GM19395 (cell line): ENCODE measurements around the gene PRPF4.
"Not testable (repeated sequence)": the region's sequence is repeated elsewhere in the genome, so short reads cannot be mapped to it uniquely, and the experiment has no call there.

Experiments used
- ATAC-seq: cut with Tn5 transposase; IDR thresholded peaks from one replicate; pipeline ENCODE4 v1.9.1; 2021; ENCODE audit warnings: mild to moderate bottlenecking, moderate library complexity; ENCODE audit not compliant: unreplicated experiment

The PRPF4 gene

GRCh38 chr9:113275157-113276131 is at the start of gene PRPF4, which contains the start of gene CDC26:
Gene PRPF4 (plus strand): TSS chr9:113275658. CDS start chr9:113275744, 86 bp downstream.
Gene CDC26 (minus strand): TSS chr9:113275572. CDS start chr9:113272507, 3,065 bp downstream.
- ATAC-seq: peak; percentile 98

GRCh38 chr9:113227436-113227835 is 48.0 kb upstream of the PRPF4 start:
- ATAC-seq: no peak

GRCh38 chr9:113228130-113228665 is 47.3 kb upstream of the PRPF4 start:
- no peak for ATAC-seq

GRCh38 chr9:113231701-113232100 is 43.8 kb upstream of the PRPF4 start:
- ATAC-seq: no peak

GRCh38 chr9:113235701-113236255 is 39.7 kb upstream of the PRPF4 start:
- ATAC-seq: not testable (repeated sequence)

- no peak for ATAC-seq
Measured at GRCh38 chr9:113237026-113237425, 38.4 kb upstream of the PRPF4 start.

- ATAC-seq: no peak
Measured at GRCh38 chr9:113238202-113238858, 37.1 kb upstream of the PRPF4 start.

GRCh38 chr9:113238859-113239232 is 36.6 kb upstream of the PRPF4 start:
- no peak for ATAC-seq

- no peak for ATAC-seq
Measured at GRCh38 chr9:113241161-113241560, 34.3 kb upstream of the PRPF4 start.

- no peak for ATAC-seq
Measured at GRCh38 chr9:113244556-113244955, 30.9 kb upstream of the PRPF4 start.

GRCh38 chr9:113245894-113246293 is 29.6 kb upstream of the PRPF4 start:
- no peak for ATAC-seq

- ATAC-seq: no peak
Measured at GRCh38 chr9:113246928-113247327, 28.5 kb upstream of the PRPF4 start.

GRCh38 chr9:113247640-113248039 is 27.8 kb upstream of the PRPF4 start:
- no peak for ATAC-seq

- ATAC-seq: not testable (repeated sequence)
Measured at GRCh38 chr9:113249661-113250060, 25.8 kb upstream of the PRPF4 start.

GRCh38 chr9:113250807-113251206 is 24.7 kb upstream of the PRPF4 start:
- ATAC-seq: no peak

GRCh38 chr9:113254991-113255390 is 20.5 kb upstream of the PRPF4 start:
- ATAC-seq: no peak

- no peak for ATAC-seq
Measured at GRCh38 chr9:113255438-113255837, 20.0 kb upstream of the PRPF4 start.

- ATAC-seq: no peak
Measured at GRCh38 chr9:113257863-113258262, 17.6 kb upstream of the PRPF4 start.

GRCh38 chr9:113258282-113258681 is 17.2 kb upstream of the PRPF4 start:
- no peak for ATAC-seq

- no peak for ATAC-seq
Measured at GRCh38 chr9:113261917-113262671, 13.4 kb upstream of the PRPF4 start.

- ATAC-seq: no peak
Measured at GRCh38 chr9:113266174-113266573, 9.3 kb upstream of the PRPF4 start.
